CD4-positive, CD25-positive, alpha-beta regulatory T cell (primary cell): ENCODE results near the gene TTLL8. TPM values are rescaled to one million over a fixed set of nuclear protein-coding genes. Genes with fewer than 3 reads are reported as not detected.

Experiments used
- ATAC-seq, 2 donors: fragments of 150-1000 bp; cut with Tn5 transposase; one replicate each; pipeline ENCODE4 v1.10.0; 2021; ENCODE audit warnings: low read depth in 2 of 2, moderate number of reproducible peaks in 2 of 2, moderate library complexity in 1 of 2
- DNase-seq, 3 donors: peaks; one replicate each; pipeline versions ENCODE4 v3.0.0 to v3.0.0-alpha.2; 2012 to 2022; ENCODE audit warnings: mixed read lengths in 1 of 3
- H3K27ac ChIP-seq: one replicate; pipeline ENCODE4 v1.7.0; 2013; ENCODE audit warnings: mild to moderate bottlenecking, low read length; ENCODE audit not compliant: insufficient read depth, poor library complexity, severe bottlenecking
- H3K27me3 ChIP-seq: one replicate; pipeline ENCODE4 v1.7.0; 2013; ENCODE audit warnings: low read length; ENCODE audit not compliant: control insufficient read depth, insufficient read depth
- H3K36me3 ChIP-seq: one replicate; pipeline ENCODE4 v1.7.0; 2013; ENCODE audit warnings: mild to moderate bottlenecking, low read length, moderate library complexity; ENCODE audit not compliant: control insufficient read depth, insufficient read depth
- H3K4me1 ChIP-seq: 2 replicates; pipeline ENCODE4 v1.7.0; 2013; ENCODE audit warnings: mild to moderate bottlenecking, low read length; ENCODE audit not compliant: insufficient read depth, control insufficient read depth, poor library complexity, severe bottlenecking
- H3K4me3 ChIP-seq: one replicate; pipeline ENCODE4 v1.7.0; 2013; ENCODE audit warnings: low read depth, mild to moderate bottlenecking, low read length, moderate library complexity
- H3K9me3 ChIP-seq, 2 experiments: 1 replicate in 1 of 2; 2 replicates in 1 of 2; pipeline ENCODE4 v1.7.0; 2013; ENCODE audit warnings: low read length in 2 of 2, mild to moderate bottlenecking in 1 of 2, moderate library complexity in 1 of 2; ENCODE audit not compliant: control insufficient read depth in 2 of 2
- H3K27ac Mint-ChIP-seq, 3 donors: one replicate each; pipeline ENCODE4 v1.8.0; 2020 to 2022; ENCODE audit warnings: mild to moderate bottlenecking in 3 of 3, mixed read lengths in 3 of 3, moderate library complexity in 2 of 3
- H3K27me3 Mint-ChIP-seq: one replicate; pipeline ENCODE4 v1.8.0; 2022; ENCODE audit warnings: mild to moderate bottlenecking, mixed read lengths
- H3K36me3 Mint-ChIP-seq: one replicate; pipeline ENCODE4 v1.8.0; 2020; ENCODE audit warnings: mixed read lengths
- H3K4me1 Mint-ChIP-seq, 4 donors: one replicate each; pipeline ENCODE4 v1.8.0; 2020 to 2022; ENCODE audit warnings: mixed read lengths in 4 of 4, mild to moderate bottlenecking in 1 of 4
- H3K4me3 Mint-ChIP-seq, 4 donors: one replicate each; pipeline ENCODE4 v1.8.0; 2020 to 2022; ENCODE audit warnings: mild to moderate bottlenecking in 4 of 4, mixed read lengths in 4 of 4, moderate library complexity in 3 of 4
- H3K9me3 Mint-ChIP-seq, 7 donors: one replicate each; pipeline ENCODE4 v1.8.0; 2020 to 2022; ENCODE audit warnings: mixed read lengths in 7 of 7, mild to moderate bottlenecking in 3 of 7, moderate library complexity in 2 of 7
- polyA plus RNA-seq, 4 donors: library from polyadenylated mRNA; unstranded; fragments of 300-500 nt; fragmentation: Illumina TruSeq; gene quantifications; one replicate each; pipeline ENCODE4 v1.2.3, GENCODE V29; 2021
- total RNA-seq: library from RNA; stranded (reverse); gene quantifications from one replicate; pipeline ENCODE4 v1.2.3, GENCODE V29; 2022

TTLL8 gene
- total and polyA plus RNA-seq, 5 donors from 2014 or later = not detected

- H3K27ac Mint-ChIP-seq = peak overlapping the region; percentile 91 to 98 (median 97)
These were observed 87.4 kb downstream of the TTLL8 start for GRCh38 chr22:49970528-49971231.

GRCh38 chr22:49969751-49970527 is 88.2 kb downstream of the TTLL8 start:
- Histone ChIP-seq H3K27ac (peak overlapping the region; percentile 80), H3K4me1 (peaks cover 47% of the 10 kb centered on the region), H3K36me3 (no peaks in the 10 kb centered on the region), H3K4me3 (peak overlapping the region; percentile 38), H3K9me3 (no peaks in the 10 kb centered on the region), H3K27me3 (no peaks in the 10 kb centered on the region)
- H3K27me3 Mint-ChIP-seq = peaks cover 6% of the 10 kb centered on the region
- no peaks in the 10 kb centered on the region for H3K36me3 Mint-ChIP-seq
- peak overlapping the region; percentile 84 to 90 (median 86) for H3K4me3 Mint-ChIP-seq
- no peak for ATAC-seq
- no peaks in the 10 kb centered on the region for H3K9me3 Mint-ChIP-seq
- peaks cover 0 to 29% (median 8%) of the 10 kb centered on the region in 4 donors for H3K4me1 Mint-ChIP-seq
- DNase-seq = no peak
- H3K27ac Mint-ChIP-seq = peak overlapping the region in 2 of 3 donors; percentile 97 to 98

More at GRCh38 chr22:49970528-49971231, 87.4 kb downstream of the TTLL8 start:
- no peaks in the 10 kb centered on the region for H3K36me3 Mint-ChIP-seq
- ATAC-seq = peak; percentile 93 to 94
- peaks cover 4 to 32% (median 12%) of the 10 kb centered on the region in 4 donors for H3K4me1 Mint-ChIP-seq
- H3K27ac ChIP-seq = peak overlapping the region; percentile 80
- H3K4me3 Mint-ChIP-seq = peak overlapping the region; percentile 84 to 90 (median 86)
- no peaks in the 10 kb centered on the region for H3K27me3 ChIP-seq
- peak overlapping the region; percentile 38 for H3K4me3 ChIP-seq
- H3K27me3 Mint-ChIP-seq = peaks cover 6% of the 10 kb centered on the region
- H3K9me3 ChIP-seq = no peaks in the 10 kb centered on the region
- no peaks in the 10 kb centered on the region for H3K9me3 Mint-ChIP-seq
- DNase-seq = peak; percentile 89 to 97 (median 94)
- H3K4me1 ChIP-seq = peaks cover 43% of the 10 kb centered on the region
- no peaks in the 10 kb centered on the region for H3K36me3 ChIP-seq

GRCh38 chr22:49968831-49969661 is 89.1 kb downstream of the TTLL8 start:
- no peaks in the 10 kb centered on the region for H3K9me3 ChIP-seq
- Mint-ChIP-seq H3K27me3 (peaks cover 6% of the 10 kb centered on the region), H3K4me3 (peak overlapping the region in 1 of 4 donors; percentile 44), H3K4me1 (peaks cover under 1 to 38% (median 9%) of the 10 kb centered on the region in 4 donors), H3K27ac (peak overlapping the region in 1 of 3 donors; percentile 38), H3K9me3 (no peaks in the 10 kb centered on the region), H3K36me3 (no peaks in the 10 kb centered on the region)
- ATAC-seq (no peak), DNase-seq (no peak)
- peaks cover 52% of the 10 kb centered on the region for H3K4me1 ChIP-seq
- H3K36me3 ChIP-seq = no peaks in the 10 kb centered on the region
- H3K27me3 ChIP-seq = no peaks in the 10 kb centered on the region
- no peak overlapping the region for H3K4me3 ChIP-seq
- H3K27ac ChIP-seq = peak overlapping the region; percentile 80

Other genes with a start within 250 kb of the TTLL8 start
- gene BRD1, start 230.4 kb downstream of the TTLL8 start, total RNA-seq = 133 TPM
- gene BRD1, start 230.4 kb downstream of the TTLL8 start, polyA plus RNA-seq = 1 to 10 TPM; 2.0 to 2.4 (median 2.2) TPM
- 17.1 TPM for gene ZBED4, start 204.5 kb downstream of the TTLL8 start, total RNA-seq
- gene ZBED4, start 204.5 kb downstream of the TTLL8 start, polyA plus RNA-seq = 1 to 10 TPM; 6.1 to 7.4 (median 6.9) TPM
- gene ALG12, start 139.9 kb downstream of the TTLL8 start, total RNA-seq = 18.1 TPM
- 10 to 100 TPM; 12.6 to 16.9 (median 15.0) TPM for gene ALG12, start 139.9 kb downstream of the TTLL8 start, polyA plus RNA-seq
- 37.8 TPM for gene CRELD2, start 139.7 kb downstream of the TTLL8 start, total RNA-seq
- gene CRELD2, start 139.7 kb downstream of the TTLL8 start, polyA plus RNA-seq = 10 to 100 TPM; 22.4 to 38.2 (median 31.8) TPM
- gene PIM3, start 97.5 kb downstream of the TTLL8 start, total RNA-seq = 294 TPM
- gene PIM3, start 97.5 kb downstream of the TTLL8 start, polyA plus RNA-seq = 10 to 100 TPM; 34.0 to 47.1 (median 40.3) TPM
- gene IL17REL, start 45.5 kb downstream of the TTLL8 start, total RNA-seq = 0.57 TPM
- gene IL17REL, start 45.5 kb downstream of the TTLL8 start, polyA plus RNA-seq = under 1 TPM in 1 of 4 donors, not detected in 3; 0.07 TPM
- 1.1 TPM for gene MLC1, start 27.1 kb upstream of the TTLL8 start, total RNA-seq
- under 1 TPM in 3 of 4 donors, not detected in 1; 0.20 to 0.87 (median 0.28) TPM for gene MLC1, start 27.1 kb upstream of the TTLL8 start, polyA plus RNA-seq
- gene MOV10L1, start 31.7 kb upstream of the TTLL8 start, total RNA-seq = not detected
- not detected for gene MOV10L1, start 31.7 kb upstream of the TTLL8 start, polyA plus RNA-seq
- gene PANX2, start 112.4 kb upstream of the TTLL8 start, total RNA-seq = not detected
- not detected for gene PANX2, start 112.4 kb upstream of the TTLL8 start, polyA plus RNA-seq
- 115 TPM for gene TRABD, start 127.6 kb upstream of the TTLL8 start, total RNA-seq
- 10 to 100 TPM; 33.0 to 47.6 (median 38.5) TPM for gene TRABD, start 127.6 kb upstream of the TTLL8 start, polyA plus RNA-seq
- 31.9 TPM for gene SELENOO, start 142.7 kb upstream of the TTLL8 start, total RNA-seq
- gene SELENOO, start 142.7 kb upstream of the TTLL8 start, polyA plus RNA-seq = 1 to 10 TPM; 1.8 to 6.5 (median 3.3) TPM
- gene TUBGCP6, start 186.7 kb upstream of the TTLL8 start, total RNA-seq = 132 TPM
- gene TUBGCP6, start 186.7 kb upstream of the TTLL8 start, polyA plus RNA-seq = 10 to 100 TPM; 14.0 to 16.3 (median 14.2) TPM
- gene HDAC10, start 193.0 kb upstream of the TTLL8 start, total RNA-seq = 125 TPM
- gene HDAC10, start 193.0 kb upstream of the TTLL8 start, polyA plus RNA-seq = 10 to 100 TPM in 1 of 4 donors, 1 to 10 TPM in 3; 6.0 to 12.5 (median 7.3) TPM
- gene MAPK12, start 203.4 kb upstream of the TTLL8 start, total RNA-seq = 2.0 TPM
- under 1 TPM in 2 of 4 donors, not detected in 2; 0.03 to 0.05 TPM for gene MAPK12, start 203.4 kb upstream of the TTLL8 start, polyA plus RNA-seq
- 9.3 TPM for gene MAPK11, start 212.1 kb upstream of the TTLL8 start, total RNA-seq
- gene MAPK11, start 212.1 kb upstream of the TTLL8 start, polyA plus RNA-seq = under 1 TPM; 0.10 to 0.52 (median 0.21) TPM
- 3.7 TPM for gene PLXNB2, start 249.3 kb upstream of the TTLL8 start, total RNA-seq
- under 1 TPM in 3 of 4 donors, not detected in 1; 0.36 to 0.67 (median 0.42) TPM for gene PLXNB2, start 249.3 kb upstream of the TTLL8 start, polyA plus RNA-seq